Measurements from ENCODE around the gene STIM2.
A peak's percentile ranks its signal among the peaks of the same experiment; 100 is the strongest.

STIM2 gene

DNA sequence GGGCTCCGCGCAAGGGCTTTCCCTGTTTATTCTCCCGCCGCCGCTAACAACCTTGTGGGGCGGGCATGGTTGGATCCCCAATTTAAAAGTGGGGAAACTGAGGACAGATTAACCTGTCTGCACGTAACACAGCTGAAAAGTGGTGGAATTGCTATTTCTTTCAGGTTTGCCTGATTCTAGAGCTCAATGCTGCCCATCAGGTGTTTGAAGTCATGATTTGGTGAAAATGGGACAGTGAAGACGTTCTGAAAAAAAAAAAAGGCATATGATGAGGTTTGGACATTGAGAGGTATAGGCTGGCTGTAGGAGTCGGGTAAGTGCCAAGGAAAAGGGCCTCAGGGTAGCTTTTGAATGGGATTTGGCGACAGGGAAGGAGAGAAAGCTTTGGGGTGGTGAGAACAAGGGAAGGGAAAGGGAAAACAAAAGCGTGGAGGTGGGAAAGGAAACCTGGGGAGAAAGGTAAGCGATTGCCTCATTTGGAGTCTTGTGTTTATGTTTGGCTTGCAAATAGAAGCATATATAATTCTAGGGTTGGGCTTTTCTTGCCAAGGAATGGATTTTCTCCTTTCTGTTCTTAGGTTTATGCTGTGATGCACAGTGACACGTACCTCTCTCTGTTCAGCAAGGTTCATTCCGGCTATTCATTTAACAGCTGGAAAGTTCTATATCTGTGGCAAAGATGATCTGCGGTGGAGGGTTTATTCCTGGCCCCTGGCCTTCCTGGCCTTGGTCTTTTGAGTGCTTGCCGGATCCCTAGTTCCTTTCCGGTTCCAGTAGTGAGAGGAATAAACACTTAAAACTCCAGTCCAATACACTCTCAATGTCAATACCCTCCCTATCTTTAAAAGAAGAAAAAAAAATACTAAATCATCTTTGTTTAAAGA lies 2.4 kb upstream of the STIM2 start:
- peak overlapping the region; percentile 90 for H3K4me3 ChIP-seq (ENCODE audit: low read depth, low read length)
- no peak for DNase-seq (ENCODE audit: low read depth, low spot score)
- CTCF ChIA-PET, result interaction anchor here (0.6 to 1.9 kb wide), 3 partner anchors 152 to 845 kb away, joined by 3 to 6 read pairs (median 3); no protein-coding TSS in a partner anchor
- POLR2A ChIA-PET, result interaction anchor here (1.0 kb wide), 1 partner anchor 54 kb away, joined by 5 read pairs; no protein-coding TSS in a partner anchor
- TF ChIP-seq, protein P1, sequence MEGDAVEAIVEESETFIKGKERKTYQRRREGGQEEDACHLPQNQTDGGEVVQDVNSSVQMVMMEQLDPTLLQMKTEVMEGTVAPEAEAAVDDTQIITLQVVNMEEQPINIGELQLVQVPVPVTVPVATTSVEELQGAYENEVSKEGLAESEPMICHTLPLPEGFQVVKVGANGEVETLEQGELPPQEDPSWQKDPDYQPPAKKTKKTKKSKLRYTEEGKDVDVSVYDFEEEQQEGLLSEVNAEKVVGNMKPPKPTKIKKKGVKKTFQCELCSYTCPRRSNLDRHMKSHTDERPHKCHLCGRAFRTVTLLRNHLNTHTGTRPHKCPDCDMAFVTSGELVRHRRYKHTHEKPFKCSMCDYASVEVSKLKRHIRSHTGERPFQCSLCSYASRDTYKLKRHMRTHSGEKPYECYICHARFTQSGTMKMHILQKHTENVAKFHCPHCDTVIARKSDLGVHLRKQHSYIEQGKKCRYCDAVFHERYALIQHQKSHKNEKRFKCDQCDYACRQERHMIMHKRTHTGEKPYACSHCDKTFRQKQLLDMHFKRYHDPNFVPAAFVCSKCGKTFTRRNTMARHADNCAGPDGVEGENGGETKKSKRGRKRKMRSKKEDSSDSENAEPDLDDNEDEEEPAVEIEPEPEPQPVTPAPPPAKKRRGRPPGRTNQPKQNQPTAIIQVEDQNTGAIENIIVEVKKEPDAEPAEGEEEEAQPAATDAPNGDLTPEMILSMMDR (IDR thresholded peaks at IDR 0.05; ENCODE audit: insufficient read depth, low read length, missing control alignments), result no peak

DNA sequence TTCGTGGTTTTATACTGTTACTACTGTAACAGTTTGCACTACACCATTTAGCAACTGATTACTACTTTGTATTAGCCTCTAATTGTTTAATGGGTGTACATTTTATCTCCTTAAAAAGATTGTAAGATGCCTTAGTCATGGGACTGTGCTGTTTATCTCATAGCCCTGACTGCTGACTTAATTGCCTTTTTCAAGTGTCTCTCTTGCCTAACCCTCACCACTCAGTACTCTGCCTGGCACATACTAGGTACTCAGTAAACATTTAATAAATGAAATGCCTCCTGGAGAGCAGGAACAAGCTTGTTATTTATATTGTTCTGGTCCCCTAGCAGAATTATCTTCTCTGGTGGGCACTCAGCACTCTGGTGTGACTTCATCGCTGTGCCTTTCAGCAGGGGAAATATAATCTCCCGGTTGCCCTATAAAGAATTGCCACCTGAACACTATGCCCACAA lies 1.7 kb upstream of the STIM2 start:
- CTCF ChIA-PET, result interaction anchor here (0.6 to 1.3 kb wide), 2 partner anchors 14 to 846 kb away, joined by 3 read pairs; no protein-coding TSS in a partner anchor
- TF ChIP-seq, protein P1 (IDR thresholded peaks at IDR 0.05; ENCODE audit: insufficient read depth, low read length, missing control alignments), result no peak
- no peak overlapping the region for H3K4me3 ChIP-seq (ENCODE audit: low read depth, low read length)
- POLR2A ChIA-PET, result no interaction called here
- no peak for DNase-seq (ENCODE audit: low read depth, low spot score)

DNA sequence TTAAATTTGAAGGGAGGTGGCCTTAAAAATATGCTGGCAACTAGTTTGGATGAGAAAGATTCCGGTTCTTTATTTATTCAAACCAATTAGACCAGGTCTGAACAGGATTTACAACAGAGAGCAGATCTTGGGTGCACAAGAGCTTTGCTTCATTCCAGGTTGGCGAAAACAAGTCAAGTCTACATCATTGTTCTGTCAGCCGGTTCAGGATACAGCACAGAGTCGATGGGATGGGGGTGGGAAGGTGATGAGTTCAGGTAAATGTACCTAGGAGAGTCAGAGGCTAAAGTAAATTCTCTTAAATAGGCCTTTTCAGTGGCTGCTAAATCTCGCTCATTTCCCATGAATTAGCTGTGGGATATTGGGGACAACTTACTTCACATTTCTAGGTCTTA lies 882 bp upstream of the STIM2 start:
- ChIA-PET CTCF (interaction anchor here (1.0 to 3.5 kb wide), 4 partner anchors 13 to 151 kb away, joined by 3 to 17 read pairs (median 4); no protein-coding TSS in a partner anchor), POLR2A (no interaction called here)
- DNase-seq (ENCODE audit: low read depth, low spot score), result no peak
- TF ChIP-seq, protein P1 (IDR thresholded peaks at IDR 0.05; ENCODE audit: insufficient read depth, low read length, missing control alignments), result no peak
- peak overlapping the region; percentile 65 for H3K4me3 ChIP-seq (ENCODE audit: low read depth, low read length)

DNA sequence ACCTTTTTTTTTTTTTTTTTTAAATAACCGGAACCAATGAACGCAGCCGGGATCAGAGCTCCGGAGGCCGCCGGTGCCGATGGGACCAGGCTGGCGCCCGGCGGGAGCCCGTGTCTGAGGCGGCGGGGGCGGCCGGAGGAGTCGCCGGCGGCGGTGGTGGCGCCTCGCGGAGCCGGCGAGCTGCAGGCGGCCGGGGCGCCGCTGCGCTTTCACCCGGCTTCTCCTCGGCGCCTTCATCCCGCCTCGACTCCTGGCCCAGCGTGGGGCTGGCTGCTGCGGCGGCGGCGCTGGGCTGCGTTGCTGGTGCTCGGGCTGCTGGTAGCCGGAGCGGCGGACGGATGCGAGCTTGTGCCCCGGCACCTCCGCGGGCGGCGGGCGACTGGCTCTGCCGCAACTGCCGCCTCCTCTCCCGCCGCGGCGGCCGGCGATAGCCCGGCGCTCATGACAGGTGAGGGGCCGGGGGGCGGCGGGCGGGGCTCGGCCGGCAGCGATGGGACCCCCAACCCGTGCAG lies 337 bp downstream of the STIM2 start:
- ChIA-PET CTCF (interaction anchor here (0.6 to 3.5 kb wide), 8 partner anchors 15 to 1503 kb away, joined by 3 to 17 read pairs (median 3); no protein-coding TSS in a partner anchor), POLR2A (interaction anchor here (0.7 to 1.0 kb wide), 3 partner anchors 13 to 145 kb away, joined by 3 to 4 read pairs (median 3); no protein-coding TSS in a partner anchor)
- DNase-seq (ENCODE audit: low read depth, low spot score), result no peak
- TF ChIP-seq, protein P1 (IDR thresholded peaks at IDR 0.05; ENCODE audit: insufficient read depth, low read length, missing control alignments), result no peak
- H3K4me3 ChIP-seq (ENCODE audit: low read depth, low read length), result peak overlapping the region; percentile 76

DNA sequence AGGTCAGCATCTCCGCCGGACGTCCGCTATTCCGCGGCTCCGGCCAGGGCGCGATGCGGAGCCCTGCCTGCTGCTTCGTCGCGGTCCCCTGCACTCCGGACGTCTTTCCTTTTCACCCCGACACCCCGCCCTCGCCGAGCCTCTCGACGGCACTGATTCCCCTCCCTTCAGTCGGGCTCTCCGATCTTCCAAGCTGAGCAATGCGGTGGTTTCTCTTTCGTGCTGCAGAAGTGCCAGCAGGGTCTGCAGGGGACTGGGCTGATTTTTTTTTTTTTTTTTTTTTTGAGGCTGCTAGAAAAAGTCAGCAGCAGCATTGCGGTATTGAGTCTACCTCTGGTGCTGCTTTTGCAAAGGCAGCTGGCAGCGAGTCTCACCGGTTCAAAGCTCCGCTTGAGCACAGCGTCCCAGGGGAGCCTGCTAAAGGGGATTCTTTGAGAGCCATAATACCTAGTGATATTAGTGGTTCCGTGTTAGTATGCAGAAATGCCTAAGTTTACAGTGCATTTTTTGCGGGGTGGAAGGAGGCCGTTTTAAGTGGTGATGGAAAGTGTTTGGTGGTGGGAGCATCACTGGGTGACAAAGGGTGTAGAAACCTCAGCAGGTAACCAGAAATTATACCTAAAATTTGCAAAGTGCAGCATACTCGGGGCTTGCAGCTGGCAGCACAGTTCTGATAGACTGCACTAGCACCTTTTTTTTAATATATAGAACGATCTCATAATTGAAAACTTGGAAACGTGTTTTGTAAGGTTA lies 969 bp downstream of the STIM2 start:
- H3K4me3 ChIP-seq (ENCODE audit: low read depth, low read length), result peak overlapping the region; percentile 76
- CTCF ChIA-PET, result interaction anchor here (1.0 to 3.5 kb wide), 5 partner anchors 14 to 874 kb away, joined by 3 to 17 read pairs (median 3); no protein-coding TSS in a partner anchor
- POLR2A ChIA-PET, result interaction anchor here (0.6 to 0.9 kb wide), 2 partner anchors 12 to 137 kb away, joined by 3 read pairs; no protein-coding TSS in a partner anchor
- TF ChIP-seq, protein P1 (IDR thresholded peaks at IDR 0.05; ENCODE audit: insufficient read depth, low read length, missing control alignments), result no peak
- no peak for DNase-seq (ENCODE audit: low read depth, low spot score)
